OCI-LY1 (cell line): ENCODE data around the gene NME8.

Experiments
- CTCF ChIP-seq: fragments of 200-600 bp; sonication (generic), shearing (Covaris generic); IDR thresholded peaks from 2 replicates; pipeline ENCODE4 v1.5.1; 2017; ENCODE audit warnings: mild to moderate bottlenecking, antibody characterized with exemption, low read length, moderate library complexity, mixed read lengths
- EZH2 ChIP-seq: fragments of 200-600 bp; sonication (generic), shearing (Covaris generic); IDR thresholded peaks from 2 replicates; pipeline ENCODE4 v1.8.0; 2017; ENCODE audit warnings: borderline replicate concordance, mixed run types, mild to moderate bottlenecking, antibody characterized with exemption, low read length, moderate library complexity, mixed read lengths

- TF ChIP-seq EZH2 (no peak), CTCF (peak; percentile 81)
Measured at GRCh38 chr7:37901236-37901827, 52.9 kb downstream of the NME8 start.
